ENCODE data around the gene RUNX1. TPM values are rescaled to one million over a fixed set of nuclear protein-coding genes. Genes with fewer than 3 reads are reported as not detected.
"Not testable (repeated sequence)": the region's sequence is repeated elsewhere in the genome, so short reads cannot be mapped to it uniquely, and the experiment has no call there.

The RUNX1 gene
- total RNA-seq, 1 donor from 2014 or later: 4.4 TPM

DNA sequence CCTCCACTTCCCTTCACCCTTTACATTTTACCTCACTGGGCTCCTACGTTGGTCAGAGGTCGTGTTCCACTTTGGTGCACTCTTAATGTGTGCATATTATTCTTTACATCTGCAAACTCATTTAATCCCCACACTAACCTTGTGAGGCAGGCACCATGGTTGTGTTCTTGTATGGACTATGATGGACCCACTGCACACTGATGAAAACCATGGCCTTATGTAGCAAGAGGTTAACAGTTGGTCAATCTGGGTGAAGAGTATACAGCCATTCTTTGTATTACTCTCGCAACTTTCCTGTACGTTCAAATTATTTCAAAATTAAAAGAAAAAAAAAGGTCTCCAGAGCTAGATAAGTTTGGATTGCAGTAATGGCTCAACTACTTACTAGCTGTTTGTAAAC is 78.5 kb downstream of the RUNX1 start:
- no peak for DNase-seq (ENCODE audit: low read depth, low spot score)

DNA sequence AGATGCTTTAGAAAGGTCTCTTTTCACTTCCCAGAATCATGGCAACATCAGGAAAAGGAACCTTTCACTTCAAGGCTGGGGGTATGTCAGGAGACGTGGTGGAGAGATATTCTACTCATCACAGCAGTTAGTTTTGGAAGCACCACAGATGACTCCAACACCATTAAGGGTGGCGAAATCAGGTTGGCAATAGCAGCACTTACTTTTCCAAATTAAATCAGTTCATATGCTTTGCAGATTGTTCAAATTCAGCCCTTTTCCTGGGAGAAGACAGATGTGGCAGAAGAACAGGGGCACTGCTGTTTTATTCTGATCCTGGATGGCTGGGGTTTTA is 79.0 kb downstream of the RUNX1 start:
- no peak for DNase-seq (ENCODE audit: low read depth, low spot score)

DNA sequence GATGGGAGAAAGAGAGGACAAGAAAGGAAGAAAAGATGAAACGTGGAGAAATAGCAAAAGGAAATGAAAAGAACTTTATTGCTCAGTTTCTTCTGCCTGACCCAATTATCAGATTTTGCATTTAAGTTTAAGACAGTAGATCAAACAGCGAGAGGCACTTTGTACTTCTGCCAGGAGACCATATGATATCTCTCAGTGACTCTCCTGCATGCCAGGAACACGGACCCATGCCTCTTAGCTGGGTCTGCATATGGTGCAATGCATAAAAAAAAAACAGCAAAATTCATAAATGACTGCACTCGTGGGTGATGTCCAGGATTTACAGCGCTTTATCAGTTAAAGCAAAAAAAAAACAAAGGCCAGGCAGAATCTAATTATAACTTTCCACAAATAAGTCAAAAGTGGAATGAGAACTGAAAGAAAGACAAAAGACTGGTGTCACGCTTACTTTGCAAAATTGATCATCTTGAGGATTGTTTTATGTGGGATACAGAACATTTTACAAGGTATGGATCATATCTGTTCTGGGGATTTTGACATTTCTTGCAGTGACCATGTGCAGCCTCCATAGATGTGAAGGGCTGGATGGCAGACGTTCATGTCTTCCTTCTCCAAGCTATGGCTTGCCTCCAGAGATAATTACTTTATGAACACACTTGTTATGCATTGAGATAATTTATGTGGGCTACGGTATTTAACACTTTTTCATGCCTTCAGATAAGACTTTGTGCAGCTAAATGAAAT is 79.5 kb downstream of the RUNX1 start:
- no peak for DNase-seq (ENCODE audit: low read depth, low spot score)

DNA sequence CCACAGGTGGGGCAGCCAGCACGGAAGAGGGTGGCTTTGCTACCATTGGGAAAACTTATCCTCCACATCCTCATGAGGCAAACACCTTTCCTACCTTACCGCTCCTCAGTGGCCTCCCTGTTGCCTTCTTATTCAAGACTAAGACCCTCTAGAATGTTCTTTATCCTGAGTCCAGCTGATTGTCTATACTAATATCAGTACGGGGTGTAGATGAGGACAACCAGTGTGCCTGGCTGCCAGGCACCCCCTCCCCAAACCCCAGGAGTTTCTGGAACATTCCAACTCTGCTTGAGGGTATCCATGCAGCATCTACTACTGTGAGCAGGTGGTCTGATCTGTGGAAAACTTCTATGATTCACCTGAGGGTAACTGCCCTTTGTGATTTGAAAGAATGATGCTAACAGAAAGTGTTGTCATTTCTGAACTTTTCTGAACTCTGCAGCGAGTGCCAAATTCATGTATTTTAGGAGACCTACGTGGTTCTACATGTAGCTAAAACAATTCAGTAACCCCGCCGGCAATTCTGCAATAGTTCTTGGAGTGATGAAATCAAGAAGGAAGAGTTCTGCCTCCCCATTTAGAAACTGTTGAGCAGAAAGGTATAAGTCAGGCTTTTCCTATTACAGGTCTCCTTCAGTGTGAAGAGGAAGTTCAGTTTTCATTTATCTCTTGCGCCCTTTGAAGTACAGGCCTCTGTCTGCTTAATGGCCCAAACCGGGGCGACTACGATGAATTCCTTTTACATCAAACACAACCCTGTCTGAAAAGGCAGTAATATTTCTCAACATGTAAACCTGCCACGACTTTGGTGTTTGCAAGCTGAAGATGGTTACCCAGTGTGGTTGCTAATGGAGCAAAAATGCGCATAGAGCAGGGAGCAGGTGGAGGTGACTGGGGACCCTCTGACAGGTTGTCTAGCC is 80.4 kb downstream of the RUNX1 start:
- no peak for DNase-seq (ENCODE audit: low read depth, low spot score)

DNA sequence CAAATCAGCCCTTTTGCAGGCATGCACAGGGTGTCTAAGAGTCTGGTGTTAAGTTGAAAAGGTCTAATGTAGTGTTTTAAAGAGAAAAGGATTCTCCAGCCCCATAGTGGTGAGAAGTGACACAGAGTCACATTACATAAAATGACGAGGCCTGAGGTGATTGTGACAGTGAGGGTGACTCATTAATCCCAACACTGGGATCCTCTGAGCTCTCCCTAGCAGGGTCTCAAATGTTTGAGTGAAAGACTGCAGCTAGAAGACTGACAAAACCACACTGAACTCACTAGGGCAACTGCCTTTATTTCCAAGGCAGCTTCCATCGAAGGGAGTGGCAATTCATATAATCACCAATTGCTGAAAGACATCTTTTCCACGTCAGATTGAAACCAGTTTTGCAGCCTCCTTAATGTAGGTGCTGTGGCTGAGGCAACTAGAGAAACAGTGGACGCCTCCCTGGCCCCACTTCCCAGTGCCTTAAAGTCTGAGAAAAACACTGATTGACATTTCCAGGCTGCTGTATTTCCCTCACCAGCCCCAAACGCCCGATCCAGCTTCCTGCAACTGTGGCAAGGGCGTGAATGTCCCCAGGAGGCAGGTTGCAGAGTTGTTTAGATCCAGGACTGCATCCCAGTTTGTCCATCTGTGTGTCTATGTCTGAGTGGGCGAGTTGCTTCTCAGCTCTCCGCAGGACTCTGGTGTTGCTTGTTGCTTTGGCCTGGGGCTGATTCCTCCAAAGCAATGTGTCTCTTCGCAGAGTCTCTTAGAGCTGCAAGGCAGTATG is 81.4 kb downstream of the RUNX1 start:
- no peak for DNase-seq (ENCODE audit: low read depth, low spot score)

DNA sequence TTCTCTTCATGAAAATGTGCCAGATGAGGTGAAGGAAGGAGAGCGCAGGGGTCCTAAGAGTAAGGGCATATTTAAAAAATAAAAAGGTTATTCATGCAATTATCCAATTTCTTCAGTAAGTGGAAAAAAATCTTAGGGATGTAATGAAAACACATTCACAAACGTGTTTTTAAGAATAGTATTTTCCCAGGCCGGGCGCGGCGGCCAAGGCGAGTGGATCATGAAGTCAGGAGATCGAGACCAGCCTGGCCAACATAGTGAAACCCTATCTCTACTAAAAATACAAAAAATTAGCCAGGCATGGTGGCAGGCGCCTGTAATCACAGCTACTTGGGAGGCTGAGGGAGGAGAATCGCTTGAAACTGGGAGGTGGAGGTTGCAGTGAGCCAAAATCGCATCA is 82.2 kb downstream of the RUNX1 start:
- not testable (repeated sequence) for DNase-seq (ENCODE audit: low read depth, low spot score)

DNA sequence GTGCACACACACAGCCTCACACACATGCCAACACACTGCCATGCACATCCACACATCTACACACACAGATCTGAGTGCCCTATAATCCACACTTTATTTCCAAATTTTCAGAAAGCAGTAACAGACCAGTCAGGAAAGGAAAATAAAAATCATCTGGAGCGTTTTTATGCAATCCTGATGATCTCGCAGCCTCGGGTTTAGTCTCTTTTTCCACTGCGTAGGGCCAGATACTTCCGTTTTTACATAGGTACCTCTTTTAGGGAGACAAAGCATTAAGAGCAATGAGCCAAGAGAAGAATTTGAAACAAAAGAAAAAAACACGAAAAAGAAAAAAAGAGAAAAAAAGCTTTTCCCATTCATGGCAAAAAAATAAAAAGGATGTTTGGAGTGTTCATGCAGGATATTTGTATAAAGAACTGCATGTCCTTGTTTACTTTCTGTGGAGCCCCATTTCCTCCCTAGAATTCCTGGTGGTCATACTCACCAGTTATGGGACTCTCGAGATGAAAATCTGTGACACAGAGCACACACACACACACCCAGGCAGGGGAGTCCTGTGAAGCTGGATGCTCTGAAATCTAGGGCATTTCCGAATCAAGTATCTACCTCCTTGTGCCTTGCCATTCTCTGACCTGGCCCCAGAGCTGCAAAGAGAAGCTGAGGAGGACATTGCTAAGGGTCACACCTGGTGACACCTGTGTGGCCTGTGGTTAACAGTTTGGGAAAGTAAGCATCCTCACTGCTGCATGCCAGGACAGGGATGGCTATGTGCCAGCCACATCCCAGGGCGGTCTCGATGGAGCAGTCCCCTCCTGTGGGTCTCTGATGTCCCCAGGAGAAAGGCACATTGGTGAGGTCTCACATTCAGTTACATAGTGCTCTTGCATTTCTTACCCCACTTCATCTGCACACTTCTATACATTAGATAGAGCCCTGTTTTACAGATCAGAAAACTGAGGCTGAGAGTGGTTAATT is 83.6 kb downstream of the RUNX1 start:
- no peak for DNase-seq (ENCODE audit: low read depth, low spot score)

DNA sequence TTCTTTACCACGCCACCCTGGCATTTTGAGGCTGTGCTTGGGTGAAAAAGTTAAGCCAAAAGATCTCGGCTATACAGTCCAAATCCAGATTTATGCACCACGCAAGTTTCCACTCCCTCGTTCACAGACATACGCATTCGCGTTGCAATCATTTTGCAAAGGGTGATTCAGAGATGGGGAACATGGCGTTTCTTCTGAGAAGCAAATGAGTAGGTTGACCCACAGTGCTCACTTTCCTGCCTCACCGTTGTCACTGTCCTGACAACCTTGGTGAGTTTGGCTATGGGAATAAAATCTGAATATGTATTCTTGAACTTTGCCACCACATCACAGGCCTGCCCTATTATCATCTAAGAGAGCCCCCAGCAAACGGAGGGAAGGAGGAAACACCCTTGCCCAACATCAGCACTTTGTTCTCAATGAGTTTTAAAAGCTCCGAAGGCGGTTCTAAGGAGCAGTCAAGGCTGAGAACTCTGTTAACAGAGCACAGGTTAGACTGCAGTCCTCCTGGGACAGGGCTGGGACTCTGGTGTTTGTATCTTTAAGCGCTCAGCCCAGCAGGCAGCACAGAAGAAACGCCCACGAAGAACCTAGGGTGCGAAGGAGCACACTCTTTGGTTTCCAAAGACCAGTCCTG is 86.4 kb downstream of the RUNX1 start:
- DNase-seq (ENCODE audit: low read depth, low spot score): no peak

DNA sequence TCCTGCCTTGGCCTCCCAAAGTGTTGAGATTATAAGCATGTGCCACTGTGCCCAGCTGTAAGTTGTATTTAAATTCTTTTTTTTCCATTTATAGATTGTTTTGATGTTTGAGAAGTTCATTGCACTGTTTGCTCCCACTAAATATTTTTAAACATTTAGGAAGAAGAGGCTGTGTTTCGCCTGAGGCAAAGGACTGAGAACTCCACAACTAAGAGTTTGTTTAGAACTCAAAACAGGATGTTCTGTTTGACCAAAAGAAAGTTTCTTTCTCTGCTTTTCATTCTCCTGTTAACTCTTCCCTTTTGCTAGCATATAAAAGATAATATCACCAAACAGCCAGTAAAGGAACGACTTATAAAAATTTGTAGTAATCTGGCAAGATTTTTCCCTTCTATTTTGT is 87.0 kb downstream of the RUNX1 start:
- DNase-seq (ENCODE audit: low read depth, low spot score): no peak

DNA sequence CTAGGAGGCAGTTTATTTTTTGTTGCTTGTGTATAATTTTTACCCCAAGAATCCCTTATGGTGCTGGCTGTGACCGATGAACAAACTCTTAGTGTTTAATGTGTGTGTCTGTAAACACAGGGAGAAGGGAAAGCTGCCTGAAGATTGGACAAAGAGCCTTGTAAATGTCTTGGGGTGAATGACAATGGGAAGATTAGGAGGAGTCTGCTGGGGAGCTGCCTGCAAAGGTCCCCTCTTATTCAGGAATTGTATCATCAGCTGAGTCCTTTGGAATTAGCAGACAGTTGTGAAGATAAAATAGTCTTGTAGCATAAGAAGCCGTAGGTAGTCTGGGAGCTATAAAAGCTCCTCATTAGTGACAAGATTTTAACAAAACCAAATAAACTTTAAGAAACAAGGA is 88.4 kb downstream of the RUNX1 start:
- no peak for DNase-seq (ENCODE audit: low read depth, low spot score)

DNA sequence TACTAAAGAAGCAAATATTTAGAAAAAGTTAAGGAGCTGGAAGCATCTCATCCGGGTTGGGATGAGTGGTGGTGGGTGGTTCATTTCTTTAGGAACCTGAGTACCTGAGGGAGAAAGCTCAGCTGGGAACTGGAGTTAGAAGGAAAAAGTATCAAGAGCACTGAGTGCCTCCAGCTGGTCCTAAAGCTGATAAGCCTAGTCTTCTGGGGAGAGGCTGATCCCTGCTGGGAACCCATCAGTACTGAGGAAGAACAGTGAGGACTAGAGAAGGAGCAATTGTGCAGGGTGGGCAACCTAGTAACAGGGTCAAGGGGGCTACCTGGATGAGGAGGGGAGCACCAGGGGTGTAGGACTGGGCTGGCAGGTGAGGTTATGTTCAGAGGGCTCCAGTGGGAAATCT is 89.5 kb downstream of the RUNX1 start:
- no peak for DNase-seq (ENCODE audit: low read depth, low spot score)

DNA sequence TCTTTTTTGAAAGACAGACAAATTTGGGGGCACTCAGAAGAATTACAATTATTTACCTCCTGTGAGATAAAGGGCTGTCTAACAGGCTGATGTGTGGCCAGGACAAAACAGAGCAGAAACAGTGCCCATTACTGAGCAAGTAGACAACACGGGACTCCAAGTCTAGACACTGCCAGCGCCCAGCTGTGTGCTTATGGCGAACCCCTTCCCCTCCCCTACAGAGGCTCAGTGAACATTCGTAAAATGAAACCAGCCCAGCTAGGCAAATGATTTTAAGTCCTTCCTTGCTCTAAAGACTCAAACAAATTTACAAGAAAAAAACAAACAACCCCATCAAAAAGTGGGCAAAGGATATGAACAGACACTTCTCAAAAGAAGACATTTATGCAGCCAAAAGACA is 91.1 kb downstream of the RUNX1 start:
- DNase-seq (ENCODE audit: low read depth, low spot score): no peak

DNA sequence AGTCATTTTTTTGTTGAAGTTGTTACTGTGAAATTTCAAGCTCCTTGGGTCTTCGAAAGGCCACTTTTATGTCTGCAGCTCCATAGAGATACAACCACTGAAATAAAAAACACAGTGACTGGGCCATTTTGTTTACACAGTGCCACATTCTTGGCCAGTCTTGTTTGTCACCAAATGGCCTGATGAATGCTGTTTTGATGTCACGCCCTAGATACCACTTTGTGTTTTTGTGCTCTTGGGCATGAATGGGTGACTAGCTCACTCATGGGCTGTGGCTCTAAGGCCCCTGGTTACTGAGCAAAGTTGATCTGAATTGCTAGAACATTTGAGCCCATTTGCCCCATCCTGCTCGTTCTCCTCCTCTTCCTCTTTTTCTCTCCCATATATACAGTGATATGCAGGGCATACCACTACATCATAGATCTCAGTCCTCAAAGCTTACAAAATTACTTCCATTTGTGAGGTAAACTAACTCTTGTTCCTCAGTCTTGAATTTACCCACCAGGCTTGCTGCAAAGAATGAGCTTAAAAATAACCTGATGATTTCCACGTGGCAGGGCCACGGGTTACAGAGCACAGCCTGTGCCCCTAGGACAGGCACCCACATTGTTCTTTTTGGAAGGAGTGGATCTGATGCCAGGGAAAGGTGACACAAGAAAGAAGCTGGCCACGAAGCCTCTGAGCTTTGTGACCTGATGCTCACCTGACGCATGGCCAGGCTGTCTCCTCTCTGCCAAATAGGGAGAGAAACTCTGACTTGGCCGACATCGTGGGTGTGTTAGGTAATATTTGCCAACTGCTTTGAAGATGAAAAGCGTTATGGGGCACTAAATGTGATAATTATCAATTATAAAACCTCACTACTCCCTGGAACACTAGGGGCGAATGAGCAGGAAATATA is 92.4 kb downstream of the RUNX1 start:
- no peak for DNase-seq (ENCODE audit: low read depth, low spot score)

DNA sequence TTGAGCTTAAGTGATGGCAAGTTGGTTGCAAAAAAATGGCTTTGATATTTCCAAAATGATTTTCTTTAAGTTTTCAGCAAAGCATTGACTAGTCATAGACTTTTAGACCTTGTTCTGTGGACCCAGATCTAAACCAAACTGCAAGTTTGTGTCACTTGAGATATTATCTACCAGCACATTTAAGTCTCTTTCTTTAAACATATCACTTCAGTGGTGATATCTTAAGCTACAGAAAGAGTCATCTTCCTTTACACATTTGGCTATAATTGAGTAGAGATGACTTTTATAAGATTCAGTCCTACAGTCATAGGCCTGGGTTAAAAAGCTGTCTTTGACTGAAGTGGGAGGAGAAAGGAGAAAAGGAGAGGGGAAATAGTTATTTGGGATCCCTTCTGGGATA is 95.2 kb downstream of the RUNX1 start:
- DNase-seq (ENCODE audit: low read depth, low spot score): no peak

DNA sequence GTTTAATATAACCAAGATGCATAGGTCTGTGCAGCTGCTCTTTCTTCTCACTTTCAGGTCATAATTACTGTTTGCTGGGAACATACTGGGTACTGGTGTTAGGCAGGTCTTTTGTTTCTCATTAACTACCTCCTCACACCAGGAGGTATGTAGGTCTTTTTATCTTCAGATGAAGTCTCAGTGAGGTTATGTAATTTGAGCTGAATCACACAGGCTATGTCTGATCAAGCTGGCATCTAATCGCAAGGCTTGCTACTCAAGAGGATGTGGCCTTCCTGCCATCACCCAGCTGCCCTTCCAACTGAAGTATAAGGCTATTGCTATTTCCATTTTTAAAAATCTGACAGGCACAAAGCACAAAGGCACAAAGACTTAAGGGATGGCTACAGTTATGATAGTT is 96.4 kb downstream of the RUNX1 start:
- DNase-seq (ENCODE audit: low read depth, low spot score): no peak

DNA sequence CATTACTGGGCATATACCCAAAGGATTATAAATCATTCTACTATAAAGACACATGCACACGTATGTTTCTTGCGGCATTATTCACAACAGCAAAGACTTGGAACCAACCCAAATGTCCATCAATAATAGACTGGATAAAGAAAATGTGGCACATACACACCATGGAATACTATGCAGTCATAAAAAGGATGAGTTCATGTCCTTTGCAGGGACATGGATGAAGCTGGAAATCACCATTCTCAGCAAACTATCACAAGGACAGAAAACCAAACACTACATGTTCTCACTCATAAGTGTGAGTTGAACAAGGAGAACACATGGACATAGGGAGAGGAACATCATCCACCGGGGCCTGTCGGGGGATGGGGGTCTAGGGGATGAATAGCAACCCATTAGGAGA is 97.2 kb downstream of the RUNX1 start:
- DNase-seq (ENCODE audit: low read depth, low spot score): not testable (repeated sequence)

DNA sequence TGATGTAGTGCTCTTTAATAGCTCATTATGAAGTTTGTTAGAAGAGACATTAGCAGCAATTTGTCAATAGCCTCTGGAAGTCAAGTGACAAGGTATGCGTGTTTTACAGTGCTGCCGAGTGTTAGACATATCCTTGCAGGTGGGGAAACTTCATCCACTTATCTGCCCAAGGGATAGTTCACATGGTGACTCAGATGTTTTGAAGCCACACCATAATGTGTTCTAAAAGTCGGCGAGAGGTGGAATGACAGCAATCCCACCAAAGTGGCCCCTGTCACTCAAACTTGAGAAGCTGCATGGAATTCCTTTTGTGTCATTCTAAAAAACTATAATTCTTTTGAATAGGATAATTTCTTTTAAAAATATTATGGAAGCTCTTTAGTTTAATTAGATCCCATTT is 98.1 kb downstream of the RUNX1 start:
- DNase-seq (ENCODE audit: low read depth, low spot score): no peak

DNA sequence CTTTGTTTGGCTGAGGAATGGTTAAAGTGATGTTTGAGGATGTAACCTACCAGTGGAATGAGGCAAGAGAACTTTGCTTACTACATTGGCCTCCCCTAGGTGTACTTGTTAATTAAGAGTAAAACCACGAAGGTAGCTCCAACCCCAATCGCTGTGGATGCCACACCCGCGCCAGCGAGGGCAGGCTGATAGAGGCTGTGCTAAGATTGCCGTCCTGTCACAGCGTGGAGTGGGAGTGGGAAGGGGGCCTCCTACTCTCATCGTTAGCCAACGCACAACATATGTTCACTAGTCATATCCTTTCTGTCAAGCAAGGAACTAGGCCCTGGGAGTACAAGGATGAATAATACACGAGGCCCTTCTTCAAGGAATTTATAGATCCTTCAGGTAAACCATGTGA is 99.6 kb downstream of the RUNX1 start:
- DNase-seq (ENCODE audit: low read depth, low spot score): no peak

DNA sequence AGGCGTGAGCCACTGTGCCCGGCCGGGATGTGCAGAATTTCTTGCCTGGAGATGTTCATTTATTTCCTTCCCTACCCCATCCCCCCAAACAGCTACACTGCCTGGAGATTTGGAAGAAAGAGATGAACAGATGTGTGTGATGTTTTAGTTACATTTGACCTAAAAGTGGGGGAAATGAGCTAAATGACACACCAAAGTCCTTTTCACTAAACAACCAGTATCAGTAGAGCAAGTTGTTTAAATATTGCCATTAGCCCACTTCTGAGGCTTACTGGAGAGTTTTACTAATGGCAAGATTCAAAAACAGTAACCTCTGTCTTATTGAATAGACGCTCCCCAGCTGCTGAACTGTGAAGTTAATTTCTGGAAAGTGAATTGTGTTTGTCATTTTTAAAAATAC is 100.1 kb downstream of the RUNX1 start:
- no peak for DNase-seq (ENCODE audit: low read depth, low spot score)
